T-cell (primary cell): ENCODE measurements around the gene IMP3. TPM values are rescaled to one million over a fixed set of nuclear protein-coding genes. Genes with fewer than 3 reads are reported as not detected.
A peak's percentile ranks its signal among the peaks of the same experiment; 100 is the strongest.

Experiments used
- ATAC-seq, 4 experiments: fragments of 200-7000 bp in 3 of 4; fragments of 150-1000 bp in 1 of 4; cut with Tn5 transposase; replicated peaks in 1 of 4; 1 replicate in 3 of 4; 2 replicates in 1 of 4; pipeline ENCODE4 v1.10.0; 2021; ENCODE audit warnings: moderate library complexity in 3 of 4, mild to moderate bottlenecking in 2 of 4, moderate number of reproducible peaks in 1 of 4
- CTCF ChIA-PET, 2 donors: fragments of 300-600 bp; sonication (Branson Sonifier 250); formaldehyde crosslinking; loops; one replicate each; lab custom pipeline; 2022; ENCODE audit warnings: antibody characterized with exemption in 2 of 2; lab: Charles Lee
- POLR2A ChIA-PET, 2 donors: fragments of 300-600 bp; sonication (Branson Sonifier 250); formaldehyde crosslinking; loops; one replicate each; lab custom pipeline; 2022; ENCODE audit warnings: antibody characterized with exemption in 2 of 2; lab: Charles Lee
- DNase-seq, 35 experiments: peaks; one replicate each; pipeline versions ENCODE4 v3.0.0 to v3.0.0-alpha.2; 2013 to 2023
- H3K27ac ChIP-seq: one replicate; pipeline ENCODE4 v1.5.1; 2013; ENCODE audit warnings: low read length
- H3K27me3 ChIP-seq, 2 experiments: replicated peaks in 1 of 2; 1 replicate in 1 of 2; 2 replicates in 1 of 2; pipeline versions ENCODE4 v1.6.1 to v1.7.0; 2013; ENCODE audit warnings: low read length in 1 of 2, mixed read lengths in 1 of 2; ENCODE audit not compliant: control insufficient read depth in 2 of 2, insufficient read depth in 2 of 2; ENCODE audit errors: extremely low read depth in 1 of 2
- H3K36me3 ChIP-seq, 2 donors: 1 replicate in 1 of 2; 2 replicates in 1 of 2; pipeline versions ENCODE4 v1.6.1 to v1.7.0; 2013; ENCODE audit warnings: low read length in 1 of 2; ENCODE audit not compliant: control insufficient read depth in 2 of 2, insufficient read depth in 1 of 2; ENCODE audit errors: extremely low read depth in 1 of 2
- H3K4me1 ChIP-seq, 2 experiments: 1 replicate in 1 of 2; 2 replicates in 1 of 2; pipeline versions ENCODE4 v1.6.1 to v1.7.0; 2013; ENCODE audit warnings: low read length in 2 of 2, mixed read lengths in 1 of 2; ENCODE audit not compliant: insufficient read depth in 2 of 2, control insufficient read depth in 1 of 2; ENCODE audit errors: extremely low read depth in 1 of 2
- H3K4me3 ChIP-seq, 2 donors: 1 replicate in 1 of 2; 2 replicates in 1 of 2; pipeline versions ENCODE4 v1.5.1 to v1.7.0; 2013; ENCODE audit warnings: mild to moderate bottlenecking in 2 of 2, low read length in 1 of 2, moderate library complexity in 1 of 2; ENCODE audit not compliant: control insufficient read depth in 1 of 2; ENCODE audit errors: extremely low read depth in 1 of 2
- H3K9me3 ChIP-seq: 2 replicates; pipeline ENCODE4 v1.7.0; 2013
- H3K27ac Mint-ChIP-seq, 2 donors: one replicate each; pipeline ENCODE4 v1.8.0; 2020 to 2021; ENCODE audit warnings: mild to moderate bottlenecking in 2 of 2, mixed read lengths in 2 of 2
- H3K27me3 Mint-ChIP-seq, 2 donors: one replicate each; pipeline ENCODE4 v1.8.0; 2021 to 2022; ENCODE audit warnings: mixed read lengths in 2 of 2
- H3K36me3 Mint-ChIP-seq: one replicate; pipeline ENCODE4 v1.8.0; 2021; ENCODE audit warnings: mixed read lengths
- H3K4me1 Mint-ChIP-seq, 3 donors: one replicate each; pipeline ENCODE4 v1.8.0; 2020 to 2022; ENCODE audit warnings: mixed read lengths in 3 of 3, mild to moderate bottlenecking in 1 of 3
- H3K4me3 Mint-ChIP-seq, 3 donors: one replicate each; pipeline ENCODE4 v1.8.0; 2020 to 2022; ENCODE audit warnings: mild to moderate bottlenecking in 3 of 3, mixed read lengths in 3 of 3, moderate library complexity in 3 of 3
- H3K9me3 Mint-ChIP-seq, 3 donors: one replicate each; pipeline ENCODE4 v1.8.0; 2020 to 2022; ENCODE audit warnings: mixed read lengths in 3 of 3
- WGBS: methylation state at CpG from one replicate; pipeline ENCODE4 v1.1.5; 2013; ENCODE audit warnings: missing lambda C conversion rate; ENCODE audit not compliant: insufficient coverage; 5-methylcytosine and 5-hydroxymethylcytosine counted together
- total RNA-seq, 35 experiments: library from RNA in 6 of 35; stranded (reverse) in 6 of 35; fragments of 120-200 nt in 1 of 35; gene quantifications; one replicate each; pipeline versions ENCODE4 v1.2.1 to v1.2.4 and lab custom pipeline; 2013 to 2026

IMP3 gene
- total RNA-seq, 5 donors from 2014 or later (not counting 1 experiment from before 2014, with no cell fraction given): 39.6 to 86.6 (median 81.8) TPM

DNA sequence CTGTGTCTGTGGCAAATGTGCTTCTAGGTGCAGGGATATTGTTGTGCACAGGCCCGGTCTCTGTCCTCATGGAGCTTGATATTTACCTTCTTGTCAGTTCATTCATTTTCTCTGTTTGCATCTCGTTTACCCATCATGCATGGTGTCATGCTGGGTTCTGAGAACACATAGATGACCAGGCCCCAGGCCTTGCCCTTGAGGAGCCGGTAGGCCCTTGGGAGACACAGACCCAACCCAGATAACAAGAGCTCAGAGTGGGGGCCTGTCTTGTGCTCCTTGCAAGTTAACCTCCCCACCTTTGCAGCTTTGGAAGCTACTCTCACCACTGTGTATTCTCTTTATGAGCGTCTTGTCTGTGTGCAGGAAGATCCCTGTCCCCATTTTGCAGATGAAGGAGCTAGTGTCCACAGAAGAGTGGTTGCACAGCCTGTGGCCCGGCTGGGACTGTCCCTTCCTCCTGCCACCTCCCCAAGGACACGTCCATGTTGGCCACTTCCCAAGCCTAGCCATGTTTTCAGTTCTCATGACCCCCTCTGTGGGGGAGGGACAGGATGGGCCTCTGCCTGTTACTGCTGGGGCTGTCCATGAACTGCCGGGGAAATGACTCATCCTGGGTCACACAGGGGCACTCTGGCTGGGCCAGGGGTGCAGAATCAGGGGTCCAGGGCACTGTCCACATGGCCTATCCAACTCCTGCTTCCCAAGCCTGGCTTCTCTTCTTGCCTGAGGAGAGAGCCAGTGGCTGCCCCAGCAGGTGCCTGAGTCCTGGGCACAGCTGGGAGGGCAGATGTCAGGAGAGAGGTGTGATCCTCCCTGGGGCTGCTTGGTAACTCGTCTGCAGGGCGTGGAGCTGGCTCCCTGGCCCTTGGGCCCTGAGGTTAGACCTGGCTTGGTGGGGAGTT lies 11.1 kb upstream of the IMP3 start:
- Mint-ChIP-seq H3K9me3 (no peaks in the 10 kb centered on the region), H3K4me3 (peak overlapping the region in 2 of 3 donors; percentile 15 to 26), H3K27me3 (no peaks in the 10 kb centered on the region), H3K36me3 (no peaks in the 10 kb centered on the region), H3K27ac (peak overlapping the region; percentile 11 to 55), H3K4me1 (peaks cover 30 to 43% (median 32%) of the 10 kb centered on the region in 3 donors)
- WGBS: 96% methylated on average over 5 of the region's 9 CpGs
- Histone ChIP-seq H3K36me3 (no peaks in the 10 kb centered on the region), H3K4me3 (no peak overlapping the region), H3K27me3 (no peaks in the 10 kb centered on the region), H3K27ac (no peak overlapping the region), H3K4me1 (peaks cover 3 to 31% of the 10 kb centered on the region in 2 experiments), H3K9me3 (no peaks in the 10 kb centered on the region)
- ChIA-PET POLR2A (no interaction called here), CTCF (interaction anchor here in 1 of 2 donors (0.6 to 1.4 kb wide), 3 partner anchors 11 to 88 kb away, joined by 3 to 4 read pairs (median 3); partner anchors contain the start of gene IMP3)
- ATAC-seq (no peak), DNase-seq (no peak)

DNA sequence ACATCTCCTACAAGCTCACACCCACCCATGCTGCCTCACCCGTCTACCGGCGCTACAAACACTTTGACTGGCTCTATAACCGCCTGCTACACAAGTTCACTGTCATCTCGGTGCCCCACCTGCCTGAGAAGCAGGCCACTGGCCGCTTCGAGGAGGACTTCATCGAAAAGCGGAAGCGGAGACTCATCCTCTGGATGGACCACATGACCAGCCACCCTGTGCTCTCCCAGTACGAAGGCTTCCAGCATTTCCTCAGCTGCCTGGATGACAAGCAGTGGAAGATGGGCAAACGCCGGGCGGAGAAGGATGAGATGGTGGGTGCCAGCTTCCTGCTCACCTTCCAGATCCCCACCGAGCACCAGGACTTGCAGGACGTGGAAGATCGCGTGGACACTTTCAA lies 9.8 kb upstream of the IMP3 start:
- Mint-ChIP-seq H3K36me3 (no peaks in the 10 kb centered on the region), H3K4me3 (peak overlapping the region; percentile 47 to 83 (median 53)), H3K9me3 (no peaks in the 10 kb centered on the region), H3K27ac (peak overlapping the region; percentile 65 to 75), H3K4me1 (peaks cover 33 to 44% (median 34%) of the 10 kb centered on the region in 3 donors), H3K27me3 (no peaks in the 10 kb centered on the region)
- peaks cover 3 to 31% of the 10 kb centered on the region in 2 experiments for H3K4me1 ChIP-seq
- H3K27ac ChIP-seq: no peak overlapping the region
- H3K9me3 ChIP-seq: no peaks in the 10 kb centered on the region
- H3K27me3 ChIP-seq: no peaks in the 10 kb centered on the region
- no peak overlapping the region for H3K4me3 ChIP-seq
- H3K36me3 ChIP-seq: no peaks in the 10 kb centered on the region
- ChIA-PET POLR2A (no interaction called here), CTCF (interaction anchor here in 1 of 2 donors (1.4 kb wide), 1 partner anchor 10 kb away, joined by 3 read pairs; the partner anchor contains the start of gene IMP3)
- ATAC-seq (no peak), DNase-seq (no peak)
- 96% methylated on average over 15 of the region's 18 CpGs for WGBS

DNA sequence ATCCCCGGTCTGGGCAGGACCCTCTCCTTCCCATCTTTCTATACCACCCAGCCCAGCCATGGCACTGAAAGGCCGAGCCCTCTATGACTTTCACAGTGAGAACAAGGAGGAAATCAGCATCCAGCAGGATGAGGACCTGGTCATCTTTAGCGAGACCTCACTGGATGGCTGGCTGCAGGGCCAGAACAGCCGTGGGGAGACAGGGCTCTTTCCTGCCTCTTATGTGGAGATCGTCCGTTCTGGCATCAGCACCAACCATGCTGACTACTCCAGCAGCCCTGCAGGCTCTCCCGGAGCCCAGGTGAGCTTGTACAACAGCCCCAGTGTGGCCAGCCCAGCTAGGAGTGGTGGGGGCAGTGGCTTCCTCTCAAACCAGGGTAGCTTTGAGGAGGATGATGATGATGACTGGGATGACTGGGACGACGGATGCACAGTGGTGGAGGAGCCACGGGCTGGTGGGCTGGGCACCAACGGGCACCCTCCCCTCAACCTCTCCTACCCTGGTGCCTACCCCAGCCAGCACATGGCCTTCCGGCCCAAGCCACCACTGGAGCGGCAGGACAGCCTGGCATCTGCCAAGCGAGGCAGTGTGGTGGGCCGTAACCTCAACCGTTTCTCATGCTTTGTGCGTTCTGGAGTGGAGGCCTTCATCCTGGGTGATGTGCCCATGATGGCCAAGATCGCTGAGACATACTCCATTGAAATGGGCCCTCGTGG lies 9.2 kb upstream of the IMP3 start:
- ChIA-PET CTCF (interaction anchor here in 1 of 2 donors (1.4 kb wide), 1 partner anchor 9 kb away, joined by 3 read pairs; the partner anchor contains the start of gene IMP3), POLR2A (no interaction called here)
- H3K4me1 Mint-ChIP-seq: peaks cover 34 to 44% (median 37%) of the 10 kb centered on the region in 3 donors
- peak overlapping the region in 1 of 2 donors; percentile 65 for H3K27ac Mint-ChIP-seq
- ATAC-seq: no peak
- H3K4me3 Mint-ChIP-seq: peak overlapping the region; percentile 80 to 83 (median 82)
- no peak for DNase-seq
- no peak overlapping the region for H3K27ac ChIP-seq
- 93% methylated on average over 10 of the region's 19 CpGs for WGBS
- no peaks in the 10 kb centered on the region for H3K36me3 ChIP-seq
- no peaks in the 10 kb centered on the region for H3K9me3 Mint-ChIP-seq
- H3K36me3 Mint-ChIP-seq: no peaks in the 10 kb centered on the region
- no peaks in the 10 kb centered on the region for H3K27me3 Mint-ChIP-seq
- H3K4me1 ChIP-seq: peaks cover 3 to 31% of the 10 kb centered on the region in 2 experiments
- H3K4me3 ChIP-seq: no peak overlapping the region
- no peaks in the 10 kb centered on the region for H3K27me3 ChIP-seq
- H3K9me3 ChIP-seq: no peaks in the 10 kb centered on the region

DNA sequence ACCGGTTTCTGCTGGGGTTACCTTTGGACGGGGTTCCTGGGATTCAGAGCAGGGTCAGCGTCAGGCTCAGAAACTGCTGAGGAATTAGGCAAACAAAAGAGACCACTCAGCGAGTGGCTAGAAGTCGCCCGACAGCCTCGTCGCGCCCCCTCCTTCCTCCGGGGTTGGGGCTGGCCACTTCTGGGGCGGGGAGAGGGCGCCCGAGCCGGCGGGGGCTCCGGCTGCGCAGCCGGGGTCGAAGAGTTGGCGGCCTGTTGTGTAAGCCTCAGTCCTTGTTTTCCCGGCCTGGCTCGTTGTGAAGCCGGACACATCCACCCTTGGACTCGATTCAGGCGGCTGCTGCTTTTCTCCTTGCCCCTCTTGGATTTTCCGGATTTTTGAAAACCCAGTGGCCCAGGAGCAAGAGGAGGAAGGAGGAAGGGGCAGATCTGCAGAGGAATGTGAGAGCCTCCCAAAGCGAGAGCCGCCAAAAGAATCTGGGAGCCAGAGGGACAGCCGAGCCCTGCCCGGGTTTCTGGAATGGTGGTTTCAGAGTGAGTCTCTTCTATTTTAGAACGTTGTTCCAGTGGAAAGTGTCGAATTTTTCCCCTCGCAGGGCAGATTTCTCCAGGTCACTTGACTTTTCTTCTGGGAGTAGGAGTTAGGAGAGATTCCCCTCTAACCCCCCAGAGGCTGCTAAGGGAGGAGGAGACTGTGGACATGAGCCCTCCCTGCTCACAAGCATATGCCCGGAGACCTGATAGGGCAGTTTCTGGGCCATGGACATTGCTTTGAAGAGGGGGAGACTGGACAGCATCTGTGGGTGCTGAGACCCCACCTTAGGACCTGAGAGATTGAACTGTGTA lies 8.4 kb upstream of the IMP3 start:
- Mint-ChIP-seq H3K27ac (peak overlapping the region; percentile 49 to 55), H3K27me3 (no peaks in the 10 kb centered on the region), H3K4me3 (peak overlapping the region; percentile 80 to 83 (median 82)), H3K4me1 (peaks cover 34 to 44% (median 37%) of the 10 kb centered on the region in 3 donors), H3K36me3 (no peaks in the 10 kb centered on the region), H3K9me3 (no peaks in the 10 kb centered on the region)
- ChIA-PET CTCF (interaction anchor here in 1 of 2 donors (0.6 kb wide), 1 partner anchor 99 kb away, joined by 5 read pairs; no protein-coding TSS in a partner anchor), POLR2A (no interaction called here)
- peak overlapping the region; percentile 84 to 85 for H3K4me3 ChIP-seq
- no peaks in the 10 kb centered on the region for H3K9me3 ChIP-seq
- H3K4me1 ChIP-seq: peaks cover 3 to 31% of the 10 kb centered on the region in 2 experiments
- H3K36me3 ChIP-seq: no peaks in the 10 kb centered on the region
- 30% methylated on average over 30 of the region's 34 CpGs for WGBS
- ATAC-seq (peak in 2 of 4 experiments; percentile 18), DNase-seq (no peak)
- no peaks in the 10 kb centered on the region for H3K27me3 ChIP-seq
- H3K27ac ChIP-seq: no peak overlapping the region

DNA sequence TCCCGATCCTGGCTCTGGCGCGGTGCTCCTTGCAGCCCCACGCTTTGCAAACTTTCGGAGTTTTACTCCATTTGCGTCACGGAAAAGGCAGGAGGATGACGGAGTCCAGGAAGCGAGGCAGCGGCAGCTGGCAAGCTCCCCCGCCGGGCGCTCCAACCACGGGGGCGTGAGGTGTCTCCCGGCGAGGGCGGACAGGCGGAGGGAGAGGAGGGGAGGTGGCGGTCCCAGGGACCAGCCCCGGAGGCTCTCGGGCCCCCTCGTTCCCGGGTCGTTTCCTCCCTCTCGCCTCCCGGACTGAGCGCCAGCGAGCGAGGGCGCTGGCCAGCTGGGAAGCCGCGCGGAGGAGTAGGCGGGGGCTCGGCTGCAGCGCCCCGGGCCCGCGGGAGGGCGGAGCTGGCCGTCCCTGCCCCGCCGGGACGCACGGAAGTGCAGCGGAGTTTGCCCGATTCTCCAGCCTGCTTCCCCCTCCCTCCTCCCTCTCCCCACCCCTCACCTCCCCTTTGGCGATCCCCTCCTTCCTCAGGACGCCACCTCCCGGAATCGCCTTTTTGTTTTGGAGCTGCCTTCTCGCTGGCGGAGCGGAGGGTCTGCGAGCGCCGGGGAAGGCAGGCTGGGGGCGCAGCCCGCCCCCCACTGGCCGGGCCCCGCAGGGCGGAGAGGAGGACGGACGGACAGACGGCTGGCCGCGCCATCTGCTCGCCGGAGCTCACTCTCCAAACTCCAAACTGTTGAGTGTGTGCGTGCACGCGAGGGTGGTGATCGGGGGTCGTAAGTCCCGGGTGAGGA lies 7.5 kb upstream of the IMP3 start, which contains the start of gene SNX33:
Gene SNX33 (plus strand): TSS at position 543 of the 786 bp plus-strand sequence. CDS start 1,191 bp downstream, outside the sequence.
- Histone ChIP-seq H3K4me3 (peak within 1 kb of the TSS; percentile 84 to 85), H3K27ac (no peak within 1 kb of the TSS), H3K36me3 (no peaks in the 10 kb centered on the region), H3K4me1 (peaks cover 3 to 31% of the 10 kb centered on the region in 2 experiments), H3K9me3 (no peaks in the 10 kb centered on the region), H3K27me3 (no peaks in the 10 kb centered on the region)
- Mint-ChIP-seq H3K4me3 (peak within 1 kb of the TSS; percentile 83 to 87 (median 85)), H3K27ac (peak within 1 kb of the TSS; percentile 74 to 81), H3K27me3 (no peaks in the 10 kb centered on the region), H3K4me1 (peaks cover 31 to 44% (median 37%) of the 10 kb centered on the region in 3 donors), H3K9me3 (no peaks in the 10 kb centered on the region), H3K36me3 (no peaks in the 10 kb centered on the region)
- POLR2A ChIA-PET: no interaction called here
- CTCF ChIA-PET: interaction anchor here in 1 of 2 donors (0.6 to 1.1 kb wide), 7 partner anchors 9 to 1674 kb away, joined by 3 to 8 read pairs (median 4); no protein-coding TSS in a partner anchor
- WGBS: under 1% methylated on average over 54 of the region's 76 CpGs
- peak in 29 of 35 experiments; percentile 8 to 58 (median 23) for DNase-seq
- peak; percentile 64 to 76 (median 72) for ATAC-seq
